SIG-M5 (cell line): ENCODE measurements around the gene SCG3.
"Not testable (repeated sequence)": the region's sequence is repeated elsewhere in the genome, so short reads cannot be mapped to it uniquely, and the experiment has no call there.

Experiments
- DNase-seq: peaks from one replicate; lab custom pipeline; 2025; lab: John Stamatoyannopoulos, UW

Gene SCG3

GRCh38 chr15:51681303-51681963 lies at the start of gene SCG3:
Gene SCG3, plus strand, starts transcription at chr15:51681503. Its CDS starts 253 bp downstream, at chr15:51681756.
- peak; percentile 11 for DNase-seq

- DNase-seq: no peak
Measured at GRCh38 chr15:51634591-51635198, 46.6 kb upstream of the SCG3 start.

DNA sequence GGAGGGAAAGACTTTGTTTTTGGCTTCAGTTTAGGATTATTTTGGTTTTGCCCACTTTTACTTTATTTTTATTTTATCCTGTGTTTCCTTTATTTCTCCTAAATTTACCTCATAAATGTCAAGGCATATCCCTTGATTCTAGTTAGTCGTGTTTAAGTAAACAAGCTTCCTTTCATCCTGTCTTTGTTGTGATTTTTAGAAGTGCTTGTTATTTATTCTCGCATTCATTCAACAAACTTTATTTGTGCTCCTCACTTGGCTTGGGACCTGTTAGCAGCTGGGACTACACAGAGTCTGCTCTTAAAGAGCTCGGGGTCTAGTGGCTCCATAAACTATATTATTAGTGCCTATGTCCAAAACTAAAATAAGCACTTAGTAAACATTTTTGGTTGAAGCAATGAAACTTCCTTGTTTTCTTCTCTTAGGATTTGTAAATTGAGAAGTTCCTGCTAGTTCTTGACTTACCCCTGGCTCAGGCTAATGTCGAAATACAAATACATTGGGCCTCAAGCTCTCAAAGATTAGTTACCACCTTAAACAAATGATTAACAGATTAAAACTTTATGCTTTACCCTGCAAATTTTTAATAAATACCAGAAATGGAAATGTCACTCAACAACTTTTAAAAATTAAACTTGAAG lies 39.7 kb upstream of the SCG3 start:
- no peak for DNase-seq

DNA sequence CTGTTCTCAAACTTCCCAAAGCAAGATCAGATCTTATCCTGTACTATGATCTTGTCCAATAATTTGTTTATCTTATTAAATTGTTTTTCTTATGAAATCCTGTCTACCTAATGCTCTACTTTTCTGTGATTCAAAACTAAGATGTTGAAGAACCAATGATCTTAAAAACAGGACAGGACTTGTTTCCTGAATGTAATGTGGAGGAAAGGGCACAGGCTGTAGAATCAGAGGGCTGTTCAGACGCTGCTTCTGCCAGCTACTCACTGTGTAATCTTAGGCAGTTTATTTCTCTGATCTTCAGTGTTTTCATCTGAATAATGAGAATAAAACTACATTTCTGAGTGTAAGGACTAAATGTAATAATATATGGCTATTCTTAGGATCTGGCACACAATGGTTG lies 38.6 kb upstream of the SCG3 start:
- no peak for DNase-seq

DNA sequence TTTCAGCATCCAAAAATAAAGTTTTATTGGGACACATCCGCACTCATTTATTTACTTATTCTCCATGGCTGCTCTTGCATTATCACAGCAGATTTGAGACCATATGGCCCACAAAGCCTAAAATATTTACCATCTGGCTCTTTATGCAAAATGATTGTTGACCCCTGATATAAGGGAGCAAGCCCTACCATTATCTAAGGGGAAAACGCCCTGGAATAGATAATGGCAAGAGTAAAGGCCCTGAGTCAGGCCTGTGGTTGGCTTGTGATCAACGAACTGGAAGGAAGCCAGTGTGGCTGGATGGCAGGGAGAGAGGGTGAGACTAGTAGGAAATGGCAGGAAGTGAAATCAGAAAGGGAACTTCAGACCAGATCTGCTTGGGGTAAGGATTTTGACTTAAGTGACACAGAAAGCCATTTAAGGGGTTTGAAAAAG lies 34.2 kb upstream of the SCG3 start:
- peak; percentile 47 for DNase-seq

DNA sequence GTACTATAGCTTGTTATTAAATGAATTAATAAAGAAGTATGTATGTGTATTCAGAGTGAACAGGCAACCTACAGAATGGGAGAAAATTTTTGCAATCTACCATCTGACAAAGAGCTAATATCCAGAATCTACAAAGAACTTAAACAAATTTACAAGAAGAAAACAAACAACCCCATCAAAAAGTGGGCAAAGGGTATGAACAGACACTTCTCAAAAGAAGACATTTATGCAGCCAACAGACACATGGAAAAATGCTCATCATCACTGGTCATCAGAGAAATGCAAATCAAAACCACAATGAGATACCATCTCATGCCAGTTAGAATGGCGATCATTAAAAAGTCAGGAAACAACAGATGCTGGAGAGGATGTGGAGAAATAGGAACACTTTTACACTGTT lies 33.2 kb upstream of the SCG3 start:
- not testable (repeated sequence) for DNase-seq

- not testable (repeated sequence) for DNase-seq
Measured at GRCh38 chr15:51648643-51649042, 32.7 kb upstream of the SCG3 start.

- DNase-seq: peak; percentile 18
Measured at GRCh38 chr15:51649659-51650521, 31.4 kb upstream of the SCG3 start.

DNA sequence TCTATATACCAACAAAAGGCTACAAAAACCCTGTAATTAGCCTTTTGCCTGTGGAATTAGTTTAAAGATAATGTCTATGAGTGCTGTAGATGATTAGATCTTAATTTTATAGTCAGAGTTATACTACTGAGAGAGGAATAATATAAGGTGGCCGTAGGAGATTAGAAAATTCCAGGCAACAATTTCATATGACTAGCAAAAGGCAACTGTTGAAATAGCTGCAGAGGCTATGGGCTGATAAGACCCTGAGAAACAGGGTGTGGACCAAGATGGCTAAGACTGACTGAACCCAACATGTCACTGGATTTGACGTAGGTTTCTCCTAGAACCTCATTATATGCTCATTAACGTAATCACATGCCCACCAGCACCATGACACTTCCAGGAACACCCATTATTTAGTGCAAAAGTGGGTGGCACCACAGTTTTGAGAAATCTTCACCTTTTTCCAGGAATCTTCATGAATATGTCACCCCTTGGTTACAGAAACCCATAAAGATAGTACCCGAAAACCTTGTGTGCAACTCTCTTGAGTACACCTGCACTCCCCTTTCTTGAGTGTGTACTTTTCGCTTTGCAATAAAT lies 29.1 kb upstream of the SCG3 start:
- DNase-seq: no peak

- not testable (repeated sequence) for DNase-seq
Measured at GRCh38 chr15:51655401-51656057, 25.8 kb upstream of the SCG3 start.

- DNase-seq: no peak
Measured at GRCh38 chr15:51658664-51659063, 22.6 kb upstream of the SCG3 start.

DNA sequence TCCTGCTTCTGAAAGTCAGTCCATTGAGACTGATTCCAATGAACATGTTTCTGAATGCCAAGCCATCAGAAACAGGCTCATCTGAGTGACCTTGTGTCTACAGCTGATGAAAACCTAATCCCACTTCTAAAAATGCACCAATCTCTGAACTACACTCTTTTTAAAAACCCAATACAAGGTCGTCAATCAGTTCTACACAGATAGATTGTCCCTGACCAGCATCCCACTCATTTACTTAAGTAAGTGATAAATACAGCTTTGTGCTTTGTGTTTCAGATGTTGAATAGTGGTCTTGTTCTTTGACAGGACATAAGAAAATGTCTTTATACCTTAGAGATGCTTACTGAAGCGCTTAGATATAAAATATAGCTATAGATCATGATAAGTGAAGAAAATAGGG lies 20.2 kb upstream of the SCG3 start:
- no peak for DNase-seq

DNA sequence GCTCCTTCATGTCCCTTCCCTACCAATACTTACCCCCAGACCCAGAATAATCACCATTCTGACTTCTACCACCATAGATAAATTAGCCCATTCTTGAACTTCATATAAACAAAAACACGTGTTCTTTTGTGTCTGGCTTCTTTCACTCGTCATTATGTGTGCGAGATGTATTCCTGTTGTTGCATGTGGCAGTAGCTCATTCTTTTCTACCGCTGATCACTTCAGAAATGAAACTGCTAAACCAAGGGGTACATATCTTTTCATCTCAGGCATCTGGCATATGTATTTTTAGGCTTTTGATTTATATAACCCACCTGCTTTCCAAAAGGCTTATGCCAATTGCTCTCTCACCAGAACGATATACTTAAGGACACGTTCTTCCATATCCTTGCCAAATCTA lies 13.8 kb upstream of the SCG3 start:
- no peak for DNase-seq

DNA sequence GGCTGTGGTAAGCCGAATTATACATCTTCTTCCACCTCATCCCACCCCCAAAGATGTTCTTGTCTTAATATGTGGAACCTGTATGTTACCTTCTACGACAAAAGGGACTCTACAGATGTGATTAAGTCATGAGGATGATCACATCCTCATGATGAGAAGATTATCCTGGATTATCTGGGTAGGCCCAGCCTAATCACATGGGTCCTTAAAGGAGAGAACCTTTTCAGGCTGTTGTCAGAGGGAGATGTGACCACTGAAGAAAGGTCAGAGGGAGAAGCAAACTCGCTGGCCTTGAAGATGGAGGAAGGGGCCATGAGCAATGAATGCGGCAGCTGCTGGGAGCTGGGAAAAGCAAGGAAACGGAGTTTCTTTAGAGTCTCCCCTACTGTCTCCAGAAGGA lies 12.9 kb upstream of the SCG3 start:
- DNase-seq: no peak

DNA sequence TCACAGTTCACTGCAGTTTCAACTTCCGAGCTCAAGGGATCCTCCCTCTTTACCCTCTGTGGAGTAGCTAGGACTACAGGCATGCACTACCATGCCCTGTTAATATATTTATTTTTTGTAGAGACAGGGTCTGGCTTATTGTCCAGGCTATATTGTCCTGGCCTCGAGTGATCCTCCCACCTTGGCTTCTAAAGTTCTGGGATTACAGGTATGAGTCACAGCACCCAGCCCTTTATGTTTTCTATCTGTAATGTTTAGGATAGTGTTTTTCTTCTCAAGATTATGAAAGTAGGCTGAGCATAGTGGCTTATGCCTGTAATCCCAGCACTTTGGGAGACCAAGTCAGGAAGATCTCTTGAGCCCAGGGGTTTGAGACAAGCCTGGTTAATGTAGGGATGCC lies 11.9 kb upstream of the SCG3 start:
- no peak for DNase-seq

GRCh38 chr15:51672155-51672687 lies 9.1 kb upstream of the SCG3 start:
- DNase-seq: no peak

- DNase-seq: no peak
Measured at GRCh38 chr15:51672913-51673857, 8.1 kb upstream of the SCG3 start.

DNA sequence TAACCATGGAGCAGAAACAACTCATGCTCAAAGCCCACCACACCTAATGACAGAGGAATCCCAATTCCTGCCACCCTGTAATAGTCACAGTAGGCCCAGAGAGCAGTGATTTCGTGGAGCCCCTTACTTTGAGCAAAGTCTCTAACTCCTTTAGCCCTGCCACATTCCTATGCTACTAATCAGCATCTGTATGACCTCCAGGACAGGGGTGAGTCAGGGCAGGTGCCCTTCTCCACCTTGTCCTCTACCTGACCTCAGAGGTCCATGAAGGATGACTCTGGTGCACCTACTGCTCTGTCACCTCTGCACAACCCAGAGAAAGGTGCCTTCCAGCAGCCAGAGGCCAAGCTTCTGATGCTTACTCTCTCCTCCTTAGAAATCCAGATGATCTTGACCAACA lies 6.1 kb upstream of the SCG3 start:
- DNase-seq: no peak

DNA sequence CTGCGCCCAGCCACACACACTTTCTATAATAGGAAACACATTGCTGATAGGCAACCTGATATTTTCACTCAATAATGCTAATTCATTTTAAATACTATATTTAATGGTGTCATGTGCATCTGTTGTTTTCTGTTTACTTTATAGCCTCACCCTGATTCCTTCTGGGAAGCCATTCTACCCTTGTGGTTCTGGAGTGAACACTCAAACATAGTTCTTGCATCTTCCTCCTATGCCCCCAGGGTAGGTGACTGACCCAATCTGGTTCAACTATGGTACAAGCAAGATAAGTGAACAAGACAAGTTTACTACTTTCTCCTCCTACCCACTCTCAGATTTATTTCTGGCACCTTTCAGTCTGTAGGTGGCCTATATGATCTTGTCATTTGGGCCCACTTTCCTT lies 4.3 kb upstream of the SCG3 start:
- DNase-seq: no peak

DNA sequence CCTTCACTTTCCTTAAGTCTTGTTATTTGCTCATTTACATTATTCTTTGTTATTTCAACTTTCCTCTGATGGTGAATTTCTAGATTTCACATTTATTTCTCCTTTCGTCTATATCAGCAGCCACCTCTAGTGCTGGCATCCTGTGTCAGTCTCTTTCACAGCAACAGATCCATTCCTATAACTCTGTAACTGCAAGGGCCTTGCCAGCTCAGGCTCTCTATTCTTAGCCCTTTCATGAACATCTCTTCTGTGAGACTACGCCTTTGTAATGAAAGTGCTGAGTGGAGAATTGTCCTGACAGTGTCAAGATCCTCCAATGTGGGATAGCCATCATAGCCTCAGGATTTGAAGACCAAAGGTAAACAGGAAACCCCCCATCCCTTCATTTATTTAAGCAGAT lies 3.9 kb upstream of the SCG3 start:
- DNase-seq: no peak
